Activated naive CD8-positive, alpha-beta T cell treated with anti-CD3 and anti-CD28 coated beads for 36 hours (primary cell): ENCODE measurements around the gene SLC22A14. TPM values are rescaled to one million over a fixed set of nuclear protein-coding genes. Genes with fewer than 3 reads are reported as not detected.
"Not testable (repeated sequence)": the region's sequence is repeated elsewhere in the genome, so short reads cannot be mapped to it uniquely, and the experiment has no call there.

Experiments used
- DNase-seq: peaks from one replicate; pipeline ENCODE4 v3.0.0; 2021
- H3K27ac Mint-ChIP-seq: one replicate; pipeline ENCODE4 v1.8.0; 2022; ENCODE audit warnings: mild to moderate bottlenecking, moderate library complexity, mixed read lengths
- H3K27me3 Mint-ChIP-seq: one replicate; pipeline ENCODE4 v1.8.0; 2022; ENCODE audit warnings: mild to moderate bottlenecking, mixed read lengths
- H3K36me3 Mint-ChIP-seq: one replicate; pipeline ENCODE4 v1.8.0; 2021; ENCODE audit warnings: mild to moderate bottlenecking, mixed read lengths
- H3K4me1 Mint-ChIP-seq: one replicate; pipeline ENCODE4 v1.8.0; 2021; ENCODE audit warnings: mixed read lengths
- H3K4me3 Mint-ChIP-seq: one replicate; pipeline ENCODE4 v1.8.0; 2022; ENCODE audit warnings: mild to moderate bottlenecking, moderate library complexity, mixed read lengths
- H3K9me3 Mint-ChIP-seq: one replicate; pipeline ENCODE4 v1.8.0; 2022; ENCODE audit warnings: mixed read lengths
- total RNA-seq, 2 experiments: library from RNA; stranded (reverse); gene quantifications; one replicate each; pipeline ENCODE4 v1.2.3, GENCODE V29; 2021

SLC22A14 gene
- total RNA-seq, 2 experiments from 2014 or later = not detected

DNA sequence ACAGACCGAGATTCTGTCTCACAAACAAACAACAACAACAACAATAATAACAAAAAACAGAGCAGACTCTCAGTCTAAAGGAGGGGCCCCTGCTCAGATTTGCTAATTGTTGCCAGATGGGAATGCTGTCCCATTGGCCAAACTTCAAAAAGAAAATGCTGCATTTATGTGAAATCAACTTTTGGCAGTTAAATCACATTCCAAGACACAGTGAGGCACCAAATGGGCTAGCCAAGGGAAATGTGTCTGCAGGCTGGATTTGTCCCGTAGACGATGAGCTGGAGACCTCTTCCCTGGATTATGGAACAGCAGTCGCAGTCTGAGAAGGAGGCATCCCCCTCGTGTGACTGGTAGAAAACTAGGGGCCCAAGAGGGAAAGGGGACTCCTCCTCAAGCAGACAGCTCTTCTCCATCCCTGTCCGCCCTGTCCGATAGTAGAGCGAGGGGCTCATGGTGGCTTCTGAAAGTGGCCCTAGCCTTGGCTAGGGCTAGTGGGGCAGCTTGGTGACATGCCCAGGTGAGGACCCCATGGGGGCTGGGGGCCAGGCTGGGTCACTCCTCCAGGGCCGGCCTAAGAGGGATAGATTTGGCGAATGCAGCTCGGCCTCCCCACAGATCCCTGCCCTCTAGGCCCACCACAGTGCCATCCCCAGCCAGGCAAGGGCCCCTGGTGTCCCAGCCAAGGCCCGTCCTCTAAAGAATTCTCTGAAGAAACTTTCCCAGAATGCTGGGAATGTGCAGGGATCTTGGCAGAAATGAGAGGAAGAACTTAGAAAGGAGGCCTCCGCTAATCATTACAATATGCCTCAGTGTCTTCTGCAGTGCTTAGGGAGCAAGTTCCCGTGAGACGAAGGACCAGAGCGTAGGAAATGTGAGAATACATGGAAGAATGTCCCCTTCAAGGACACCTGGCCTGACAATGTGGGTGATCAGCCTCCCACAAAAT lies 2.0 kb downstream of the SLC22A14 start:
- no peaks in the 10 kb centered on the region for H3K9me3 Mint-ChIP-seq
- no peak overlapping the region for H3K27ac Mint-ChIP-seq
- no peaks in the 10 kb centered on the region for H3K36me3 Mint-ChIP-seq
- H3K4me1 Mint-ChIP-seq = no peaks in the 10 kb centered on the region
- H3K27me3 Mint-ChIP-seq = no peaks in the 10 kb centered on the region
- H3K4me3 Mint-ChIP-seq = no peak overlapping the region
- DNase-seq = no peak

GRCh38 chr3:38284756-38285150 lies 2.7 kb downstream of the SLC22A14 start:
- Mint-ChIP-seq H3K4me1 (no peaks in the 10 kb centered on the region), H3K27ac (no peak overlapping the region), H3K9me3 (no peaks in the 10 kb centered on the region), H3K27me3 (no peaks in the 10 kb centered on the region), H3K4me3 (no peak overlapping the region), H3K36me3 (no peaks in the 10 kb centered on the region)
- no peak for DNase-seq

DNA sequence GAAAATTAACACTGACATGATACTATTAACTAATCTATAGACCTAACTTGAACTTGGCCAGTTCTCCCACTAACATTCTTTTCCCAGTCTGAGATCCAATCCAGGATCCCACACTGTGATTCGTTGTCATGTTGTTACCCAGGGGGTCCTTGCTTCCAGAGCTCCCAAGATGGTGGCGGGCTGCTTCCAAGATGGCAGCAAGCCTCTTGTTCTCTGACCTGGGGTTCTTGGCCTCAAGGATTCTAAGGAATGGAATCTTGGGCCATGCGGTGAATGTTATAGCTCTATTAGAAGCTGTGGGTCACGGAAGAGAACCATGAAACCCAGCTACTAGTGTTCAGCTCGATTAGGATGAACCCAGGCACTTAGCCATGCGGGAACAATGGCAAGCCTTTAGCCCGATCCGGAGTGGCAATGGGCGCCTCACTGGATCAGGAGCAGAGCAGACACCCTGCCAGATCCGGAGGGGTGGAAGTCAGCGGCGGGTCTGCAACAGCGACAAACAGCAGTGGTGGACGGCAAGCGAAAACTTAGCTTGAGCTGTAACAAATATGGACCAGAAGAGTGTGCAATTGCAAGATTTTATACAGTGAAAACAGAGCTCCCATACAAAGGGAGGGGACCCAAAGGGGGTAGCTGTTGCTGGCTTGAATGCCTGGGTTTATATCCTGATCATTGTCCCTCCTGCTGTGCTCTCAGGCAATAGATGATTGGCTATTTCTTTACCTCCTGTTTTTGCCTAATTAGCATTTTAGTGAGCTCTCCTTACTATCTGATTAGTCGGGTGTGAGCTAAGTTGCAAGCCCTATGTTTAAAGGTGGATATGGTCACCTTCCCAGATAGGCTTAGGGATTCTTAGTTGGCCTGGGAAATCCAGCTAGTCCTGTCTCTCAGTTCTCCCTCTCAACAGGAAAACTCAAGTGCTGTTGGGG lies 7.5 kb downstream of the SLC22A14 start:
- H3K4me3 Mint-ChIP-seq, H3K27me3 Mint-ChIP-seq, H3K27ac Mint-ChIP-seq, H3K9me3 Mint-ChIP-seq, H3K4me1 Mint-ChIP-seq, H3K36me3 Mint-ChIP-seq, DNase-seq: not testable (repeated sequence)

DNA sequence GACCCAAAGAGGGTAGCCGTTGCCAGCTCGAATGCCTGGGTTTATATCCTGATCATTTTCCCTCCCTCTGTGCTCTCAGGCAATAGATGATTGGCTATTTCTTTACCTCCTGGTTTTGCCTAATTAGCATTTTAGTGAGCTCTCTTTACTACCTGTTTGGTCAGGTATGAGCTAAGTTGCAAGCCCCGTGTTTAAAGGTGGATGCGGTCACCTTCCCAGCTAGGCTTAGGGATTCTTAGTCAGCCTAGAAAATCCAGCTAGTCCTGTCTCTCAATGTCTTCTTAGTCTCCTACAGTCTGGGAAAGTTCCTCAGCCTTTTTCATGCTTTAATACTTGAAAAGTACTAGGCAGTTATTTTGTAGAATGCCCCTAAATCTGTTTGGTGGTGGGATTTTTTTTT lies 15.0 kb downstream of the SLC22A14 start:
- H3K4me3 Mint-ChIP-seq, H3K4me1 Mint-ChIP-seq, H3K36me3 Mint-ChIP-seq, DNase-seq, H3K27me3 Mint-ChIP-seq, H3K9me3 Mint-ChIP-seq, H3K27ac Mint-ChIP-seq: not testable (repeated sequence)

DNA sequence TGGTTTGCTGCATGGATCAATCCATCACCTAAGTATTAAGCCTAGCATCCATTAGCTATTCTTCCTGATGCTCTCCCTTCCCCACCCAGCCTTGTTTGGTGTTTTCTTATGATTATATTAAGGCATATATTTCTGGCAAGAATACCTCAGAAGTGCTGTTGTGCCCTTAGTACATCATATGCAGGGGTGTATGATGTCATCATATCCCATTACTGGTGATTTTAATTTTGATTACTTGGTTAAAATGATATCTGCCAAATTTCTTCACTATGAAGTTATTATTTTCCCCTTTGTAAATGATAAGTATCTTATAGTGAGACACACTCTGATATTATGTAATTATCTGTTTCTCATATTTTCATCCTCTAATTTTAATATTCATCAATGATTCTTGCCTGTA lies 15.4 kb downstream of the SLC22A14 start:
- H3K27me3 Mint-ChIP-seq = no peaks in the 10 kb centered on the region
- H3K27ac Mint-ChIP-seq = no peak overlapping the region
- H3K4me3 Mint-ChIP-seq = no peak overlapping the region
- H3K36me3 Mint-ChIP-seq = no peaks in the 10 kb centered on the region
- no peak for DNase-seq
- H3K4me1 Mint-ChIP-seq = no peaks in the 10 kb centered on the region
- no peaks in the 10 kb centered on the region for H3K9me3 Mint-ChIP-seq

DNA sequence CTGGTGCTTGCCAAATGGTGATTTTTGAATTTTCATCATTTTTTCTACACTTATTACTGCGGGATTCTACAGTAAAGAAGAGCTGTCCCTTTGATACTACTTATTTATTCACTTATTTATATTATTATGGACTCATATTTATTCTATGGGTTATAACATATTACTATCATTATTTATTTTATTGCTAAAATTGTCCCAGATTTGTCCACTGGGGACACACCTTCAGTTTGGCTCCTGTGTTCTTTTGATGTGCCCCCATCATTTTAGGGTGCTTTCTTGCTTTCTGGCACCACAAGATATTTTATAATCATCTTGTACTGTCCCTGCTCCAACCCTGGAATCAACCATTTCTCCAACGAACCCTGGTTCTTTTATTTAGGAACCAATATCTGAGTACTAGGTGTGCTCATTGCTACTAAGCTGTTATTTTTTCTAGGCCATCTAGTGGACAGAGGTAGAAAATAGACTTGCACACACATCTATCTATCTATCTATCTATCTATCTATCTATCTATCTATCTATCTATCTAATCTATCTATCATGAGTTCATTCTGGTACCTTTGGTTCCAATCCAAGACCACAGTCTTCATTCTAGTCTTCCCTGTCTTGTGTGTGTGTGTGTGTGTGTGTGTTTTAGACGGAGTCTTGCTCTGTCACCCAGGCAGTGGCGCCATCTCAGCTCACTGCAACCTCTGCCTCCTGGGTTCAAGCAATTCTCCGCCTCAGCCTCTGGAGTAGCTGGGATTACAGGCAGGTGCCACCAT lies 16.0 kb downstream of the SLC22A14 start:
- H3K4me3 Mint-ChIP-seq = no peak overlapping the region

GRCh38 chr3:38306941-38307340 lies 24.8 kb downstream of the SLC22A14 start:
- H3K27ac Mint-ChIP-seq = no peak overlapping the region
- no peak overlapping the region for H3K4me3 Mint-ChIP-seq
- no peaks in the 10 kb centered on the region for H3K4me1 Mint-ChIP-seq
- H3K36me3 Mint-ChIP-seq = no peaks in the 10 kb centered on the region
- no peaks in the 10 kb centered on the region for H3K27me3 Mint-ChIP-seq
- peaks cover 6% of the 10 kb centered on the region for H3K9me3 Mint-ChIP-seq
- no peak for DNase-seq

More for the DNA sequence above, 16.0 kb downstream of the SLC22A14 start:
- DNase-seq = no peak
- no peaks in the 10 kb centered on the region for H3K36me3 Mint-ChIP-seq
- H3K27me3 Mint-ChIP-seq = no peaks in the 10 kb centered on the region
- H3K27ac Mint-ChIP-seq = no peak overlapping the region
- no peaks in the 10 kb centered on the region for H3K9me3 Mint-ChIP-seq
- H3K4me1 Mint-ChIP-seq = no peaks in the 10 kb centered on the region

GRCh38 chr3:38307599-38307998 lies 25.5 kb downstream of the SLC22A14 start:
- no peak overlapping the region for H3K27ac Mint-ChIP-seq
- H3K36me3 Mint-ChIP-seq = no peaks in the 10 kb centered on the region
- no peaks in the 10 kb centered on the region for H3K27me3 Mint-ChIP-seq
- H3K9me3 Mint-ChIP-seq = peaks cover 6% of the 10 kb centered on the region
- DNase-seq = no peak
- H3K4me1 Mint-ChIP-seq = no peaks in the 10 kb centered on the region
- H3K4me3 Mint-ChIP-seq = no peak overlapping the region

GRCh38 chr3:38308456-38308855 lies 26.4 kb downstream of the SLC22A14 start:
- Mint-ChIP-seq H3K4me1 (no peaks in the 10 kb centered on the region), H3K36me3 (no peaks in the 10 kb centered on the region), H3K27ac (no peak overlapping the region)

GRCh38 chr3:38311476-38311875 lies 29.4 kb downstream of the SLC22A14 start:
- no peaks in the 10 kb centered on the region for H3K4me1 Mint-ChIP-seq
- no peak overlapping the region for H3K4me3 Mint-ChIP-seq
- DNase-seq = no peak
- H3K36me3 Mint-ChIP-seq = no peaks in the 10 kb centered on the region
- no peaks in the 10 kb centered on the region for H3K27me3 Mint-ChIP-seq
- no peak overlapping the region for H3K27ac Mint-ChIP-seq
- H3K9me3 Mint-ChIP-seq = no peaks in the 10 kb centered on the region

More at GRCh38 chr3:38308456-38308855, 26.4 kb downstream of the SLC22A14 start:
- DNase-seq = no peak
- Mint-ChIP-seq H3K27me3 (no peaks in the 10 kb centered on the region), H3K9me3 (peaks cover 6% of the 10 kb centered on the region), H3K4me3 (no peak overlapping the region)

DNA sequence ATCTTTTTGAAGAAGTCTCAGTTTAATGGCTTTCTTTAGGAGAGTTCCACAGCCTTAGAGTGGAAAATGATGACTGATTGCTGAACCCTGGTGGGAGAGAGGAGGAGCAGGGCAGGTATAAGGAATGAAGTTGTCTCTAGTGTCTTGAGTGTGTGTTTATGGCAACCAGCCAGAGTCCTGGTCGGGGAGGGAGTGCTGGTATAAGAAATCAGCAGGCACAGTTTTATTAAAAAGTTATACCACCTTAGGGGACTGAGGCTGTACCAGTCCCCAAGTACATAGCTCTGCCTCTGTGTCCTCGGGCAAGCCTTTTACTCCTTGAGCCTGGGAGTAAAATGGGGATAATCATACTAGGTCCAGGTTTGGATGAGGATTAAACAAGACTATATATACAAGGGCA lies 29.8 kb downstream of the SLC22A14 start:
- Mint-ChIP-seq H3K4me3 (no peak overlapping the region), H3K4me1 (no peaks in the 10 kb centered on the region), H3K27ac (no peak overlapping the region), H3K9me3 (no peaks in the 10 kb centered on the region), H3K36me3 (no peaks in the 10 kb centered on the region), H3K27me3 (no peaks in the 10 kb centered on the region)
- no peak for DNase-seq

GRCh38 chr3:38312356-38312755 lies 30.3 kb downstream of the SLC22A14 start:
- Mint-ChIP-seq H3K27ac (no peak overlapping the region), H3K4me1 (no peaks in the 10 kb centered on the region), H3K4me3 (no peak overlapping the region), H3K36me3 (no peaks in the 10 kb centered on the region), H3K9me3 (no peaks in the 10 kb centered on the region), H3K27me3 (no peaks in the 10 kb centered on the region)
- no peak for DNase-seq

DNA sequence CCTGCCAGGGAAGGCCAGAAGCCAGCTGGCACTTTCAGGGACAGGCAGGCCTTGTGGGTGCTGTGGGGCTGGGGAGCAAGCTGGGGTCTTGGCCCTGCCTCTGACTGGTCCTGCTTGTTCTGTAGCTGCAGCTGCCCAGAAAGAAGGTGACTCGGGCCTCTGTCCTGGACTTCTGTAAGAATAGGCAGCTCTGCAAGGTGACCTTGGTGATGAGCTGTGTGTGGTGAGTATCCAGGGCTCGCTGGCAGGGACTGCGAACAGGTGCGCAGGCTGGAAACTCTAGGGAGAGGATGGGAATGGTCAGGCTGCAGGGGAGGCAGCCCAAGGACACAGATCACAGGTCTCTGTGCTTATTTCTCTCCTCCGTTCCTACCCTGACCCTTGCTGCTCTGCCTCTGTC lies 31.2 kb downstream of the SLC22A14 start:
- DNase-seq = no peak
- H3K27me3 Mint-ChIP-seq = no peaks in the 10 kb centered on the region
- H3K9me3 Mint-ChIP-seq = no peaks in the 10 kb centered on the region
- no peaks in the 10 kb centered on the region for H3K4me1 Mint-ChIP-seq
- H3K27ac Mint-ChIP-seq = no peak overlapping the region
- H3K4me3 Mint-ChIP-seq = no peak overlapping the region
- no peaks in the 10 kb centered on the region for H3K36me3 Mint-ChIP-seq

- no peak overlapping the region for H3K4me3 Mint-ChIP-seq
- H3K9me3 Mint-ChIP-seq = no peaks in the 10 kb centered on the region
- no peak for DNase-seq
- no peaks in the 10 kb centered on the region for H3K36me3 Mint-ChIP-seq
- H3K4me1 Mint-ChIP-seq = no peaks in the 10 kb centered on the region
- no peak overlapping the region for H3K27ac Mint-ChIP-seq
- H3K27me3 Mint-ChIP-seq = no peaks in the 10 kb centered on the region
These were observed 31.6 kb downstream of the SLC22A14 start for GRCh38 chr3:38313695-38314094.
